Endothelial cell (in vitro differentiated cells): Measurements from ENCODE around the gene ARHGEF39. TPM values are rescaled to one million over a fixed set of nuclear protein-coding genes. Genes with fewer than 3 reads are reported as not detected.

Source experiments
- DNase-seq: peaks from one replicate; pipeline ENCODE4 v3.0.0; 2021; ENCODE audit warnings: low spot score
- H3K27ac Mint-ChIP-seq: one replicate; pipeline ENCODE4 v1.8.0; 2021; ENCODE audit warnings: mixed read lengths, inconsistent platforms; ENCODE audit not compliant: unreplicated experiment
- H3K27me3 Mint-ChIP-seq: one replicate; pipeline ENCODE4 v1.8.0; 2021; ENCODE audit warnings: mild to moderate bottlenecking, moderate library complexity, mixed read lengths, inconsistent platforms; ENCODE audit not compliant: unreplicated experiment
- H3K36me3 Mint-ChIP-seq: one replicate; pipeline ENCODE4 v1.8.0; 2021; ENCODE audit warnings: mild to moderate bottlenecking, low read depth, mixed read lengths, inconsistent platforms; ENCODE audit not compliant: unreplicated experiment
- H3K4me1 Mint-ChIP-seq: one replicate; pipeline ENCODE4 v1.8.0; 2021; ENCODE audit warnings: mild to moderate bottlenecking, mixed read lengths, inconsistent platforms; ENCODE audit not compliant: unreplicated experiment
- H3K4me3 Mint-ChIP-seq: one replicate; pipeline ENCODE4 v1.8.0; 2021; ENCODE audit warnings: mild to moderate bottlenecking, mixed read lengths, inconsistent platforms; ENCODE audit not compliant: unreplicated experiment
- H3K9me3 Mint-ChIP-seq: one replicate; pipeline ENCODE4 v1.8.0; 2021; ENCODE audit warnings: mixed read lengths, inconsistent platforms; ENCODE audit not compliant: unreplicated experiment
- CTCF ChIP-seq: fragments of 200-600 bp; sonication (generic); IDR thresholded peaks from one replicate; pipeline ENCODE4 v1.5.0; 2021; ENCODE audit warnings: antibody characterized with exemption; ENCODE audit not compliant: unreplicated experiment
- total RNA-seq: library from RNA; stranded (reverse); fragmentation: NEBNext Ultra II Directional; extraction: Animal tissue kit (Norgen Biotek cat#: 25700); gene quantifications from one replicate; pipeline ENCODE4 v1.2.1, GENCODE V29; 2021; ENCODE audit not compliant: unreplicated experiment

ARHGEF39 gene
- total RNA-seq, 1 donor from 2014 or later, result 1.4 TPM

- Mint-ChIP-seq H3K27ac (peak within 1 kb of the TSS; percentile 11), H3K4me3 (peak within 1 kb of the TSS; percentile 80)
These were observed 46.7 kb downstream of the ARHGEF39 start, which contains the start of gene CD72 for GRCh38 chr9:35618325-35618727. CD72 (minus strand) TSS chr9:35618413; CDS start chr9:35618303, 110 bp downstream.

GRCh38 chr9:35617548-35617947, 47.4 kb downstream of the ARHGEF39 start:
- no peaks in the 10 kb centered on the region for H3K36me3 Mint-ChIP-seq
- peaks cover 15% of the 10 kb centered on the region for H3K4me1 Mint-ChIP-seq
- H3K27me3 Mint-ChIP-seq, result peaks cover 15% of the 10 kb centered on the region
- DNase-seq, result no peak
- H3K9me3 Mint-ChIP-seq, result no peaks in the 10 kb centered on the region
- H3K27ac Mint-ChIP-seq, result peak overlapping the region; percentile 11
- no peak overlapping the region for H3K4me3 Mint-ChIP-seq
- TF ChIP-seq CTCF, result no peak

More at GRCh38 chr9:35618325-35618727, 46.7 kb downstream of the ARHGEF39 start, which contains the start of gene CD72:
- peaks cover 15% of the 10 kb centered on the region for H3K27me3 Mint-ChIP-seq
- H3K9me3 Mint-ChIP-seq, result no peaks in the 10 kb centered on the region
- no peak for TF ChIP-seq CTCF
- no peak for DNase-seq
- no peaks in the 10 kb centered on the region for H3K36me3 Mint-ChIP-seq
- peaks cover 15% of the 10 kb centered on the region for H3K4me1 Mint-ChIP-seq

- peak overlapping the region; percentile 56 for H3K4me3 Mint-ChIP-seq
- H3K36me3 Mint-ChIP-seq, result no peaks in the 10 kb centered on the region
- H3K9me3 Mint-ChIP-seq, result no peaks in the 10 kb centered on the region
- TF ChIP-seq CTCF, result no peak
- peak overlapping the region; percentile 11 for H3K27ac Mint-ChIP-seq
- H3K27me3 Mint-ChIP-seq, result peaks cover 15% of the 10 kb centered on the region
- peak; percentile 43 for DNase-seq
- peaks cover 15% of the 10 kb centered on the region for H3K4me1 Mint-ChIP-seq
These were observed 48.1 kb downstream of the ARHGEF39 start for GRCh38 chr9:35616681-35617459.

- DNase-seq, result no peak
- Mint-ChIP-seq H3K4me1 (peaks cover 15% of the 10 kb centered on the region), H3K27ac (no peak overlapping the region), H3K4me3 (peak overlapping the region; percentile 6), H3K36me3 (no peaks in the 10 kb centered on the region), H3K27me3 (peaks cover 15% of the 10 kb centered on the region), H3K9me3 (no peaks in the 10 kb centered on the region)
- no peak for TF ChIP-seq CTCF
These were observed 48.9 kb downstream of the ARHGEF39 start for GRCh38 chr9:35615981-35616680.
